DMS53 treated with DMSO at 0.1 percent for 48 hours (cell line): ENCODE data around the gene ERCC4.

Experiments used
- DNase-seq: peaks from one replicate; lab custom pipeline; 2025; ENCODE audit not compliant: unreplicated experiment; lab: John Stamatoyannopoulos, UW

The ERCC4 gene

GRCh38 chr16:13945744-13946485, 26.0 kb downstream of the ERCC4 start:
- no peak for DNase-seq

DNA sequence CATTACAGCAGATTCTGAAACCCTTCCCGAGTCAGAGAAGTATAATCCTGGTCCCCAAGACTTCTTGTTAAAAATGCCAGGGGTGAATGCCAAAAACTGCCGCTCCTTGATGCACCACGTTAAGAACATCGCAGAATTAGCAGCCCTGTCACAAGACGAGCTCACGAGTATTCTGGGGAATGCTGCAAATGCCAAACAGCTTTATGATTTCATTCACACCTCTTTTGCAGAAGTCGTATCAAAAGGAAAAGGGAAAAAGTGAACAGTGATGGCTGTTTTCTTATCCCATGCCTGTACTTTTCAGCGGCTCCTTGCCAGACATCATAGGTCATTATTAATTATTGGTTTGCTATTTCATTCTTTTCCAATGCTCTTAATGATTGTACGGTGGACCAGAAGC, 28.1 kb downstream of the ERCC4 start:
- DNase-seq, result no peak

DNA sequence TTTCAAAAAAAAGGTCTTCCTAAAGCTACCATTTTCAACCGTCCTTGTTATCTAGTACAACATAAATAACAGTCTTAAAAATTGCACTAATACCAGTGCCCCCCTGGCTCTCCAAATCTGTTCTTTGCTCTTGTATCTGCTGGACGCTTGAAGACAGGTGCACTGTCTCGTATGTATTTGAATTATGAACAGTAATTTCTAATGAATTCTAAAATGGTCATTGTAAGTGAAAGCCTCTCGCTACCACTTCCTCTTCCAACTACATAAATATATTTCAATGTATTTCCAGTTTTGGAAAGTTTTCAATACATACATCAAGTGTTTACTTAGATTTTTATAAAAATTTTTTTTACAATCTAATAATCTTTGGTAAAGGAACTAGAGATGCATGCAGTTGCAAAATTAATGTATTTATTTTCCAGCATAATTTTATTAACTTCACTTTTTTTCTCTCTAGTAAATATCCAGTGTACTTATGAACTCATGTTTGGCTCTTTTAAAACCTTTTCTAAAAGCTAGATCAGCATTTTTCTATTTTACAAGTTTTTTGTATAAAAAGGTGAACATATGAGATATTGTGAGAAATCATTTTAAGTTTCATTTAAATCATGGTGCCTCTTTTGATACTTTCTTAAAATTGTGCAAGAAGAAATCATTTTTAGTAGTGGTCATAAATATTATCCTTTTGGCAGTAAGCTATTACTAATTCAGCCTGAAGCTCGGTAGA, 31.0 kb downstream of the ERCC4 start:
- no peak for DNase-seq

GRCh38 chr16:13951611-13952010, 31.7 kb downstream of the ERCC4 start:
- DNase-seq, result no peak

- no peak for DNase-seq
Measured at GRCh38 chr16:13953501-13953900, 33.5 kb downstream of the ERCC4 start.

- no peak for DNase-seq
Measured at GRCh38 chr16:13956635-13957196, 36.8 kb downstream of the ERCC4 start.

DNA sequence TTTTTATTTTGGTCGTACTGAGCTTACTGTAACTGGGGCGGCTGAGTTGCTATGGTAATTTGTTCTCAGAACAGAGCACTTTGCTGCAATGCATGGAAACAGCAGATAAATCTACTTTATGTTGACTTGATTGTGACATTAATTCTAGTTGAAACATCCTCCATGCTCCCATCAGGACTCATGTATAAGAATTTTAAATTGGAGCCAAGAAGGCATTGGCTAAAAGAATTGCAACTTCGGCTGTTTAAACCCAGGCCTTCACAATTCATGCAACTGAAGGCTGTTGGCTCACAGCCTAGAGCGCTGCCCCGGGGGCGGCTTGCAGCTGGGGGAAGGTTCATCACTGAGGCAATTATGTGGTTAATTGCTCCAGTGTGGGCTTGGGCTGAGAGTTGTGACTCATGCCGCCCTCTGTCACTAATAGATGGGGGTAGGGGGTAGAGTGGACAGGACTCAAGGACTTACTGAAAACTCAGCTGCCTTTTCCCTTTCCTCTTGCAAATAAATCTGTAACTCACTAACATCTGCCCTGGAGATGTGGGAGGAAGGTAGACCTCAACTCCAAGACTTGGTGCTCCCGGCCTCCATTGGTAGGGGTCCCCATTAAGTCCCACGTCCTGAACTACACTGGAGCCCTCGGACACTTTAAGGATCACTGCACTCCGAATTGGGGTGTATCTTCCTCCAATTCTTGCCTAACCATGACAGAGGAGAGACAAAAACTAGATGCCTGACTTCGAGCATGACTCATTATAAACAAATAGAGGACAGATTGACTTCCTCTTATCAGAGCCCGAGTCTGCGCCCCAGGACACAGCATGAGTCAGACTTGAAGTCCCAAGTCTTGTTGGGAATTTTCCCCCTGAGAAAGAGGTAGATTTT, 37.5 kb downstream of the ERCC4 start:
- peak; percentile 89 for DNase-seq

DNA sequence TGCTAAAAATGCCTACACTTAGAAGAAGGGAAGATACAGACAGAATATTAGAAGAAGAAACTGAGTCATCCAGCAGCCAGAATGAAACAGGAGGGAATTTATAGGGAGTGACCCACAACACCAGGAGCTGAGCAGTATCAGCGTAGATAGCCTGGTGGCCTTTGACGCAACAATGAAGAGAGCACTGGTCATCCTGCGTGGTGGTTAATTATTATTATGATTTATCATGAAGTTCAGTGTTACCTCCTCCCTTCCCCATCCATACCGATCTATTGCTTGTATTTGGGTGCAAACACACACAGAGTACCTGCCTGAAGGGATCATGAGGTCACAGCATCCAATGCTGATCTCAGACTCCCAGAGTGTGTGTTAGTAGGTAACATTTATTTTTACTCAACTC, 38.5 kb downstream of the ERCC4 start:
- no peak for DNase-seq

DNA sequence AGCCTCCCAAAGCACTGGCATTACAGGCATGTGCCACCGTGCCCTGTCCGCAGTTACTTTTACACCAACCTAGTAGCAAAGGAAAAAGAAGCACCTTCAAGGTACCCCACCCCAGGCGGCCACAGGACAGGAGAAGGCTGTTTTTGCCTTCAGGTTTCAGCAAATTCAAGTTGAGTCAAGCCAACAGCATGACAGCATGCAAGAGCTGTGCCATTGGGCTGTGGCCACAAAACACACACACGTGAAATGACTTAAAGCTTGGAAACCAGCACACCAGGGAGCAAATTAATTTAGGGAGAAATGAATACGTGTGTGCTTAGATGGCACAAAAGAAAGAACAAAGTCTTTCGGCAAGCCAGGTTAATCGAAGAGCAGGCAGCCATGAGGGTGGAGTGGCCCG, 39.7 kb downstream of the ERCC4 start:
- DNase-seq, result no peak

- no peak for DNase-seq
Measured at GRCh38 chr16:13961099-13961811, 41.3 kb downstream of the ERCC4 start.

GRCh38 chr16:13962232-13962631, 42.3 kb downstream of the ERCC4 start:
- DNase-seq, result no peak

GRCh38 chr16:13968835-13969234, 48.9 kb downstream of the ERCC4 start:
- no peak for DNase-seq

DNA sequence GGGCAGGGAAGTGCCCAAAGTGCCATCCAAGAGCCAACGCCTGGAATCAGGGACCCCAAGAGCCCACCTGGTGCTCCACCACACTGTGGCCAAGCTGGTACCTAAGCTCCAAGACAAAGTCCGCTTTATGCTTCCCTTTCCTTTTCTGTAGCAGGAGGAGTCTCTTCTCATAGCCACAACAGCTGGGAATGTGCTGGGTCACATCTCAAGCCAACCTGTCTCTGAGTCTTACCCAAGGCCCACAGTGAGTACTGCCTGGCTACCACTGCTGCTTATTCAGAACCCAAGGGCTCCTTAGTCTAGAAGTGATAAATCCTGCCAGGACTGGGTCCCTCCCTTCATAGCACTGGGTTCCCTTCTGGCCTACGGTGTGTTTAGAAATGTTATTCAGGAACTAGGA, 49.8 kb downstream of the ERCC4 start:
- DNase-seq, result no peak

- no peak for DNase-seq
Measured at GRCh38 chr16:13970708-13971422, 50.9 kb downstream of the ERCC4 start.

GRCh38 chr16:13973321-13974023, 53.5 kb downstream of the ERCC4 start:
- no peak for DNase-seq

GRCh38 chr16:13977177-13977576, 57.2 kb downstream of the ERCC4 start:
- DNase-seq, result no peak

DNA sequence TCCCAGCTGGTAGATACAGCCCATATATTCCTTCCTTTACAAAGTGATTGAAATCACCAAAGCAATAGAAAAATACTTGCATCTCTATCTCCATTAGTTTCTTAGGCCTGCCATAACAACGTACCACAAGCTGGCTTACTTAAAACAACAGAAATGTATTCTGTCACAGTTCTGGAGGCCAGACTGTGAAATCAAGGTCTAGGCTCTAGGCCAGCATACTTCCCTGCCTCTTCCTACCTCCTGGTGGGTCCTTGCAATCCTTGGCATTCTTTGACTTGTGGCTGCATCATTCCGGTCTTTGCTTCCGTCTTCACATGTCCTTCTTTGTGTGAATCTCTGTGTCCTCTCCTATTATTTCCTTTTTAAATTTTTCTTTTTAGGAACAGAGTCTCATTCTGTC, 62.5 kb downstream of the ERCC4 start:
- DNase-seq, result no peak

- DNase-seq, result no peak
Measured at GRCh38 chr16:13983625-13984024, 63.7 kb downstream of the ERCC4 start.

GRCh38 chr16:13984794-13985193, 64.8 kb downstream of the ERCC4 start:
- DNase-seq, result no peak
